ENCODE measurements around the gene PARD3B. TPM values are rescaled to one million over a fixed set of nuclear protein-coding genes. Genes with fewer than 3 reads are reported as not detected.
A peak's percentile ranks its signal among the peaks of the same experiment; 100 is the strongest.

The PARD3B gene, protein sequence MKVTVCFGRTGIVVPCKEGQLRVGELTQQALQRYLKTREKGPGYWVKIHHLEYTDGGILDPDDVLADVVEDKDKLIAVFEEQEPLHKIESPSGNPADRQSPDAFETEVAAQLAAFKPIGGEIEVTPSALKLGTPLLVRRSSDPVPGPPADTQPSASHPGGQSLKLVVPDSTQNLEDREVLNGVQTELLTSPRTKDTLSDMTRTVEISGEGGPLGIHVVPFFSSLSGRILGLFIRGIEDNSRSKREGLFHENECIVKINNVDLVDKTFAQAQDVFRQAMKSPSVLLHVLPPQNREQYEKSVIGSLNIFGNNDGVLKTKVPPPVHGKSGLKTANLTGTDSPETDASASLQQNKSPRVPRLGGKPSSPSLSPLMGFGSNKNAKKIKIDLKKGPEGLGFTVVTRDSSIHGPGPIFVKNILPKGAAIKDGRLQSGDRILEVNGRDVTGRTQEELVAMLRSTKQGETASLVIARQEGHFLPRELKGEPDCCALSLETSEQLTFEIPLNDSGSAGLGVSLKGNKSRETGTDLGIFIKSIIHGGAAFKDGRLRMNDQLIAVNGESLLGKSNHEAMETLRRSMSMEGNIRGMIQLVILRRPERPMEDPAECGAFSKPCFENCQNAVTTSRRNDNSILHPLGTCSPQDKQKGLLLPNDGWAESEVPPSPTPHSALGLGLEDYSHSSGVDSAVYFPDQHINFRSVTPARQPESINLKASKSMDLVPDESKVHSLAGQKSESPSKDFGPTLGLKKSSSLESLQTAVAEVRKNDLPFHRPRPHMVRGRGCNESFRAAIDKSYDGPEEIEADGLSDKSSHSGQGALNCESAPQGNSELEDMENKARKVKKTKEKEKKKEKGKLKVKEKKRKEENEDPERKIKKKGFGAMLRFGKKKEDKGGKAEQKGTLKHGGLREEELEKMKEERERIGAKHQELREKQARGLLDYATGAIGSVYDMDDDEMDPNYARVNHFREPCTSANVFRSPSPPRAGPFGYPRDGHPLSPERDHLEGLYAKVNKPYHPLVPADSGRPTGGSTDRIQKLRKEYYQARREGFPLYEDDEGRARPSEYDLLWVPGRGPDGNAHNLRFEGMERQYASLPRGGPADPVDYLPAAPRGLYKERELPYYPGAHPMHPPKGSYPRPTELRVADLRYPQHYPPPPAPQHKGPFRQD (N-terminal part only)
- total RNA-seq (2012; rRNA removed): 1.8 and 2.8 TPM in 2 replicates

DNA sequence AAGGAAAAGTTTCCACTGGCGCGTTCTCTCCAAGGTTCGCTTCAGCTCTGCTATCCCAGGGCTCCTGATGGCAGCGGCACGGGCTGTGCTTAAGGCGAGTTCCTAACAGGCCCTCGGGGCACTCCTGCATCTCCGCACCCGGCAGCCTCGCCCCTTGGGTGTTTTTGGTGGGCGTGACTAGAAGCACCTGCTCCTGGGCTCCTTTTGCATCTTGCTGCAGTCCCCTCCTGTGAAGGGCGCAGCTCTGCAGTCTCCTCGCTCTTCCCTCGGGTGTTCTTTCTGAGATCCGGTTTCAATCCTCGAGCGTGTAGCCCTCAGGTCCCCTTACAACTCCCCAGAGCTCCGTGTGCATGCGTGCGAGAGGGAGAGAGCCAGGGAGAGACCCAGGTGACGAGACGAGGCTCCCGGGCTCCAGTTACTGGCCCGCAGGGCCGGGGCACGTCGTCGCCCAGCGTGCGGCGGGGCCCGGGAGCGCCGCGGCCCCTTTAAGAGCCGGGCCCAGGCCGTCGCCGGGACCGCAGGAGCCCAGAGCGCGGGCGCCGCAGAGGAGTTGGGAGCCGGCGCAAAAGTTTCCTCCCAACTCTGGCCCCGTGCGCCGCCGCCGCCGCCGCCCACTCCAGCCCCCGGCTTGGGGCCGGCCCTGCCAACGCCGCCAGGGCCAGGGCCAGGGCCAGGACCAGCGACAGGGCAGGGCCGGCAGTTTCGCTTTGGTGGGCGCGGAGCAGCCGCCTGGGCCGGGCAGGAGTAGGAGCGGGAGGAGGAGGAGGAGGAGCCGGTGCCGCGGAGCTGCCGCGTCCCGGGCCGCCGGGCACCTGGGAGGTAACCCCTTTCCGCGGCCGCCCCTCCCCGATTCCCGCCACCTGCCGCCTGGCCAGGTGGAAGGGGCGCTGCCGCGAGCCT, at the start of gene PARD3B:
PARD3B (plus strand) TSS at position 515 of the 900 bp plus-strand sequence. CDS start 525 bp downstream, outside the sequence.
- no peaks in the 10 kb centered on the region for H3K27me3 ChIP-seq (ENCODE audit: control insufficient read depth, insufficient read depth, low read length)
- no peaks in the 10 kb centered on the region for H3K9me3 ChIP-seq (replicated peaks; ENCODE audit: low read length)
- H3K4me3 ChIP-seq (ENCODE audit: low read length): peak within 1 kb of the TSS; percentile 85
- peak within 1 kb of the TSS; percentile 87 for H3K9ac ChIP-seq (ENCODE audit: low read depth, low read length)
- H3K4me1 ChIP-seq (ENCODE audit: control insufficient read depth, insufficient read depth, low read length): peaks cover 16% of the 10 kb centered on the region
- H3K36me3 ChIP-seq (ENCODE audit: insufficient read depth, low read length): no peaks in the 10 kb centered on the region
- H3K4me2 ChIP-seq (ENCODE audit: low read length): peak within 1 kb of the TSS; percentile 95

- Histone ChIP-seq H3K36me3 (ENCODE audit: insufficient read depth, low read length) (no peaks in the 10 kb centered on the region), H3K4me2 (ENCODE audit: low read length) (no peak overlapping the region), H3K27me3 (ENCODE audit: control insufficient read depth, insufficient read depth, low read length) (no peaks in the 10 kb centered on the region)
Observed at GRCh38 chr2:204496779-204497178, 48.5 kb upstream of the PARD3B start.

DNA sequence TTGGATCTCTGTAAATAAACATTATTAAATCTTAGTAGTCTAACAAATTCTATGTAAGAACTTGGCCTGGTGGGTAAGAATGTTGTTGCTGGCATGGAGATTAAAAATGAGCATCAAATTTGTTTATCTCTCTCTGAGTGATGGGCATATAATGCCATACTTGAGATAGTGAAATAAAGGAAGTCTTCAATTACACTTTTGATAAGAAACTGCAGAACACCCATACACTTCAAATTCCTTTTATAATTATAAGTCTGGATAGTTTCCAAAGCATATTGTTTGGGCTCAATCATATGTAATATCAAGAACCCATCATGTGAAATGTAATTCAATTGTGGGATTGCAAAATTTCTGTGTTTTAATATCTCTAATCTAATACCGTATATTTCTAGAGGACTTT, 47.4 kb upstream of the PARD3B start:
- Histone ChIP-seq H3K9me3 (replicated peaks; ENCODE audit: low read length) (no peaks in the 10 kb centered on the region), H3K36me3 (ENCODE audit: insufficient read depth, low read length) (no peaks in the 10 kb centered on the region), H3K27me3 (ENCODE audit: control insufficient read depth, insufficient read depth, low read length) (no peaks in the 10 kb centered on the region), H3K4me1 (ENCODE audit: control insufficient read depth, insufficient read depth, low read length) (no peaks in the 10 kb centered on the region), H3K9ac (ENCODE audit: low read depth, low read length) (no peak overlapping the region), H3K4me3 (ENCODE audit: low read length) (no peak overlapping the region), H3K4me2 (ENCODE audit: low read length) (no peak overlapping the region)

More at GRCh38 chr2:204496779-204497178, 48.5 kb upstream of the PARD3B start:
- Histone ChIP-seq H3K4me1 (ENCODE audit: control insufficient read depth, insufficient read depth, low read length) (no peaks in the 10 kb centered on the region), H3K9ac (ENCODE audit: low read depth, low read length) (no peak overlapping the region), H3K9me3 (replicated peaks; ENCODE audit: low read length) (no peaks in the 10 kb centered on the region), H3K4me3 (ENCODE audit: low read length) (no peak overlapping the region)

GRCh38 chr2:204498291-204498690, 47.0 kb upstream of the PARD3B start:
- no peak overlapping the region for H3K4me3 ChIP-seq (ENCODE audit: low read length)
- H3K4me1 ChIP-seq (ENCODE audit: control insufficient read depth, insufficient read depth, low read length): no peaks in the 10 kb centered on the region
- H3K4me2 ChIP-seq (ENCODE audit: low read length): no peak overlapping the region
- no peaks in the 10 kb centered on the region for H3K27me3 ChIP-seq (ENCODE audit: control insufficient read depth, insufficient read depth, low read length)
- no peaks in the 10 kb centered on the region for H3K9me3 ChIP-seq (replicated peaks; ENCODE audit: low read length)
- no peak overlapping the region for H3K9ac ChIP-seq (ENCODE audit: low read depth, low read length)
- H3K36me3 ChIP-seq (ENCODE audit: insufficient read depth, low read length): no peaks in the 10 kb centered on the region

DNA sequence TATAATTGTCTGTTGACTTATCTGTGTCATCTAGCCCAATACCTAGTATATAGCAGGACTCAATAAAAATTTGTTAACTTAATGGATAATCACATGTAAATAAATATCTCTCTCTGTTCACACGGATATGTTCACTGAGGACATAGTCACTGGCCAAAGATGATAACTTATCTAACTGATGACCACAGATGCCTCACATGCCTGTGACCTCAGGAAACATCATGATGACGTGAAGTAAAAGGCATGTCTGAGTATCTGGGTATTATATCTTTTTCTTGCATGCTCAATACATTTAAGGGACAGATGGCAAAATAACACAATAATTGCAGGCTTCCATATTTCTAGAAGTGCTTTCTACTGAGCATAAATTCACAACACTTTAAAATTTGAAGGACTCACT, 41.4 kb upstream of the PARD3B start:
- no peak overlapping the region for H3K4me3 ChIP-seq (ENCODE audit: low read length)
- no peaks in the 10 kb centered on the region for H3K9me3 ChIP-seq (replicated peaks; ENCODE audit: low read length)

GRCh38 chr2:204504594-204504993, 40.7 kb upstream of the PARD3B start:
- no peak overlapping the region for H3K9ac ChIP-seq (ENCODE audit: low read depth, low read length)
- peaks cover 16% of the 10 kb centered on the region for H3K4me1 ChIP-seq (ENCODE audit: control insufficient read depth, insufficient read depth, low read length)
- no peaks in the 10 kb centered on the region for H3K9me3 ChIP-seq (replicated peaks; ENCODE audit: low read length)
- H3K36me3 ChIP-seq (ENCODE audit: insufficient read depth, low read length): no peaks in the 10 kb centered on the region
- no peaks in the 10 kb centered on the region for H3K27me3 ChIP-seq (ENCODE audit: control insufficient read depth, insufficient read depth, low read length)
- no peak overlapping the region for H3K4me2 ChIP-seq (ENCODE audit: low read length)
- no peak overlapping the region for H3K4me3 ChIP-seq (ENCODE audit: low read length)

More for the DNA sequence above, 41.4 kb upstream of the PARD3B start:
- Histone ChIP-seq H3K4me1 (ENCODE audit: control insufficient read depth, insufficient read depth, low read length) (peaks cover 16% of the 10 kb centered on the region), H3K9ac (ENCODE audit: low read depth, low read length) (no peak overlapping the region), H3K4me2 (ENCODE audit: low read length) (no peak overlapping the region), H3K36me3 (ENCODE audit: insufficient read depth, low read length) (no peaks in the 10 kb centered on the region), H3K27me3 (ENCODE audit: control insufficient read depth, insufficient read depth, low read length) (no peaks in the 10 kb centered on the region)

- peaks cover 16% of the 10 kb centered on the region for H3K4me1 ChIP-seq (ENCODE audit: control insufficient read depth, insufficient read depth, low read length)
- no peaks in the 10 kb centered on the region for H3K9me3 ChIP-seq (replicated peaks; ENCODE audit: low read length)
- no peak overlapping the region for H3K4me3 ChIP-seq (ENCODE audit: low read length)
- no peak overlapping the region for H3K4me2 ChIP-seq (ENCODE audit: low read length)
- peak overlapping the region; percentile 26 for H3K9ac ChIP-seq (ENCODE audit: low read depth, low read length)
- H3K27me3 ChIP-seq (ENCODE audit: control insufficient read depth, insufficient read depth, low read length): no peaks in the 10 kb centered on the region
- H3K36me3 ChIP-seq (ENCODE audit: insufficient read depth, low read length): no peaks in the 10 kb centered on the region
Observed at GRCh38 chr2:204505488-204505887, 39.8 kb upstream of the PARD3B start.

DNA sequence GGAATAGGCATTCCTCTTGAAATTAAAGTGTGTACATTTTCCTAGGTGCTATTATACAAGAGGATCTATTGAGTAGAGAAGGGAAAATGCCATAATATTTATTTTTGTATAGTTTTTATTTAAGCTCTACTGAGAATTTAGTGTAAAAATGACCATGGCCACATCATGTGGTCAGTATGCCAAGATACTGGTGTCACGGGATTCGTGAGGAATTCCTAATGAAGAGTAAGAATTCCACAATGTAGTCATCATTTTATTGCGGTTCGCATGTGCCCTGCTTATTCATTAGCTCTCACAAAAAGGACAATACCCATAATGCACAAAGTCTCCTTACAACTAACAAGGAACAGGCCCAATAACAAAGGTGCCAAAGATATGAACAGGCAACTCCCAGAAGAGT, 39.3 kb upstream of the PARD3B start:
- Histone ChIP-seq H3K9ac (ENCODE audit: low read depth, low read length) (peak overlapping the region; percentile 26), H3K36me3 (ENCODE audit: insufficient read depth, low read length) (no peaks in the 10 kb centered on the region), H3K4me3 (ENCODE audit: low read length) (no peak overlapping the region), H3K4me1 (ENCODE audit: control insufficient read depth, insufficient read depth, low read length) (peaks cover 16% of the 10 kb centered on the region), H3K27me3 (ENCODE audit: control insufficient read depth, insufficient read depth, low read length) (no peaks in the 10 kb centered on the region), H3K4me2 (ENCODE audit: low read length) (no peak overlapping the region), H3K9me3 (replicated peaks; ENCODE audit: low read length) (no peaks in the 10 kb centered on the region)

DNA sequence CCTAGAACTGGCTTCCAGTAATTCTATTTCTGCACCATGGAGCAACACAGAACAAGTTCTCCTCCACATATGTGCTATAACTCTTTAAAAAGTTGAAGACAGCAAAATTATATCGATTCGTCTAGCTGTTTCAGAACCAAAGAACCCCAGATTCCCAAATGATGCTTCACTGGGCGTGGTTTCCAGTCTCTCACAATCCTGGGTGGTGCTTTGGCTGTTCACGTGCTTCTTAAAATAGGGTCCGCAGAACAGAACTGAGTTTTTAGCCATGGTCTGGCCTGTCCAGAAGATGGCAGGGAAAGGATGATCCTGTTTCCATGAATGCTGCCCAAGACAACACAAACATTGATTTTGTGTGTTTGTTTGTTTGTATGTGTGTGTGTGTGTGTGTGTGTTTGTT, 37.6 kb upstream of the PARD3B start:
- H3K4me3 ChIP-seq (ENCODE audit: low read length): no peak overlapping the region
- no peak overlapping the region for H3K9ac ChIP-seq (ENCODE audit: low read depth, low read length)

DNA sequence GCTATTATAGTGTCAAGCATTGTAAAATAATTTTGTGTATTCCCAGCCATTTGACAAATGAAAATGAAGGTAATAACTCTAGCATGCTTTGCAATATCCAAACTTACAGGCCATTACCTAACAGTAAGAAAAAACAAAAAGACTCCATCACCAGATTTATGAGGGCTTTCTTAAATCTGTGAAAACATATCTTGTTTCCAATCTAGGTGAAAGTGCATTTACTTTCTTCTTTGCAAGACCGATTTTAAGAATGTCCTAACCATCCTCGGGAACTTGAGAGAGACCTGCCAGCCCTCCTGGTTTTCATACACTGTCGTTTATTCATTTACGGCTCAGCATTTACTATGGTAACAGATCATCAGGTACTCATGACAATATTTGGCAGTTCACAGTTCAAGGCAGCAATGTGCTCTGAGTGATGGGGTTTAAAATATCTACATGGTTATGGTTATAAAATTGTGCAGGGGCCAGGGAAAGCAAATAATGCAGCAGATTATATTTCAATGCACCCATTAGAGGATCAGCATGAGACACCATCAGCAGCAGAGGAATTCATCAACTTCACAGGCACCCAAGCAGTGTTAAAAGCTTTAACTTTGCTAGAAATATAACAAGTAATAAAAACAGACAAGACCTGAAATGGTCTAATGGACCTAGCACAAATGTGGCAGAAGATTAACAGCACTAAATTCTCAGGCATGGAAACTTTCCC, 34.4 kb upstream of the PARD3B start:
- H3K4me3 ChIP-seq (ENCODE audit: low read length): no peak overlapping the region

More for the DNA sequence above, 37.6 kb upstream of the PARD3B start:
- H3K36me3 ChIP-seq (ENCODE audit: insufficient read depth, low read length): no peaks in the 10 kb centered on the region
- H3K27me3 ChIP-seq (ENCODE audit: control insufficient read depth, insufficient read depth, low read length): no peaks in the 10 kb centered on the region
- peaks cover 16% of the 10 kb centered on the region for H3K4me1 ChIP-seq (ENCODE audit: control insufficient read depth, insufficient read depth, low read length)
- no peak overlapping the region for H3K4me2 ChIP-seq (ENCODE audit: low read length)
- H3K9me3 ChIP-seq (replicated peaks; ENCODE audit: low read length): no peaks in the 10 kb centered on the region

More for the DNA sequence above, 34.4 kb upstream of the PARD3B start:
- no peak overlapping the region for H3K4me2 ChIP-seq (ENCODE audit: low read length)
- no peak overlapping the region for H3K9ac ChIP-seq (ENCODE audit: low read depth, low read length)
- no peaks in the 10 kb centered on the region for H3K27me3 ChIP-seq (ENCODE audit: control insufficient read depth, insufficient read depth, low read length)
- H3K4me1 ChIP-seq (ENCODE audit: control insufficient read depth, insufficient read depth, low read length): peaks cover 7% of the 10 kb centered on the region
- no peaks in the 10 kb centered on the region for H3K36me3 ChIP-seq (ENCODE audit: insufficient read depth, low read length)
- H3K9me3 ChIP-seq (replicated peaks; ENCODE audit: low read length): no peaks in the 10 kb centered on the region

Data from skeletal muscle satellite cell (primary cell).